ENCODE measurements around the gene UBE3D. TPM values are rescaled to one million over a fixed set of nuclear protein-coding genes. Genes with fewer than 3 reads are reported as not detected.

The UBE3D gene
- total RNA-seq, 1 donor from 2014 or later: 7.4 TPM

- H3K36me3 Mint-ChIP-seq (ENCODE audit: low read depth, unreplicated experiment): peaks cover 2% of the 10 kb centered on the region
- H3K9me3 ChIP-seq (ENCODE audit: insufficient read depth, low read depth, low read length): no peaks in the 10 kb centered on the region
- H3K79me2 ChIP-seq (ENCODE audit: insufficient read depth, low read length): no peaks in the 10 kb centered on the region
- H3K9ac ChIP-seq (ENCODE audit: low read length): no peak overlapping the region
- H4K20me1 ChIP-seq (ENCODE audit: insufficient read depth, low read length): no peaks in the 10 kb centered on the region
- no peaks in the 10 kb centered on the region for H3K27me3 Mint-ChIP-seq (ENCODE audit: low read depth, unreplicated experiment)
- DNase-seq (ENCODE audit: low read depth) (peak; percentile 56), FAIRE-seq (peak; percentile 26)
- peaks cover 5% of the 10 kb centered on the region for H3K4me1 Mint-ChIP-seq (ENCODE audit: low read depth, unreplicated experiment)
- no peaks in the 10 kb centered on the region for H3K9me3 Mint-ChIP-seq (ENCODE audit: unreplicated experiment)
- no peak overlapping the region for H3K27ac Mint-ChIP-seq (ENCODE audit: unreplicated experiment)
- H3K36me3 ChIP-seq (ENCODE audit: insufficient read depth, low read length): peaks cover 3% of the 10 kb centered on the region
- H3K4me1 ChIP-seq (ENCODE audit: insufficient read depth, low read length): no peaks in the 10 kb centered on the region
- H3K27me3 ChIP-seq (ENCODE audit: insufficient read depth, low read length): no peaks in the 10 kb centered on the region
- H3K4me3 Mint-ChIP-seq (ENCODE audit: unreplicated experiment): no peak overlapping the region
- peak overlapping the region; percentile 1 for H3K4me2 ChIP-seq (ENCODE audit: low read length)
- H2AFZ ChIP-seq (ENCODE audit: low read depth, low read length): no peak overlapping the region
- no peak overlapping the region for H3K4me3 ChIP-seq (ENCODE audit: insufficient read depth, low read depth, low read length)
- no peak overlapping the region for H3K27ac ChIP-seq (ENCODE audit: low read depth, low read length)
- TF ChIP-seq EZH2 (IDR thresholded peaks at IDR 0.05; ENCODE audit: insufficient read depth, low read length) (no peak), CTCF (IDR thresholded peaks at IDR 0.05; ENCODE audit: insufficient read depth, low read depth, low read length) (no peak)
Observed at GRCh38 chr6:83113258-83113657, 47.6 kb upstream of the UBE3D start.

DNA sequence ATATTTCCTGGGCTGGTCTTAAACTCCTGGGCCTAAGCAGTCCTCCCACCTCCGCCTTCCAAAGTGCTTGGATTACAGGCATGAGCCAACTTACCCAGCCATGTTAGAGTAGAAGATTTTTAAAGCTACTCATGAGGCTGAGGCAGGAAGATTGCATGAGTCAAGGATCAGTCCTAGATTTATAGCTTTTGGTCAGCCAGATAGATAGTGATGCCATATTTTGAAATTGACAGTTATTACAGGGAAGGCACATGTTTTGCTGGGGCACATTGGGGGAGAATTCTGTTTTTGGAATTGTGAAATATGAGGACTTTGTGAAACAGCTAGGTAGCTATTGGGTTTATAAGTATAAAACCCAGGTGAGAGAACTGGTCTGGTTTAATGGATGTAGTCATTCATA is 42.7 kb upstream of the UBE3D start:
- Mint-ChIP-seq H3K27ac (ENCODE audit: unreplicated experiment) (no peak overlapping the region), H3K4me3 (ENCODE audit: unreplicated experiment) (no peak overlapping the region), H3K4me1 (ENCODE audit: low read depth, unreplicated experiment) (no peaks in the 10 kb centered on the region), H3K36me3 (ENCODE audit: low read depth, unreplicated experiment) (peaks cover 15% of the 10 kb centered on the region), H3K27me3 (ENCODE audit: low read depth, unreplicated experiment) (no peaks in the 10 kb centered on the region), H3K9me3 (ENCODE audit: unreplicated experiment) (peaks cover 3% of the 10 kb centered on the region)
- H3K4me3 ChIP-seq (ENCODE audit: insufficient read depth, low read depth, low read length): no peak overlapping the region
- FAIRE-seq: no peak
- H3K4me1 ChIP-seq (ENCODE audit: insufficient read depth, low read length): no peaks in the 10 kb centered on the region
- no peak for TF ChIP-seq CTCF (IDR thresholded peaks at IDR 0.05; ENCODE audit: insufficient read depth, low read depth, low read length)
- TF ChIP-seq EZH2 (IDR thresholded peaks at IDR 0.05; ENCODE audit: insufficient read depth, low read length): no peak
- no peaks in the 10 kb centered on the region for H4K20me1 ChIP-seq (ENCODE audit: insufficient read depth, low read length)
- DNase-seq (ENCODE audit: low read depth): no peak
- no peak overlapping the region for H3K9ac ChIP-seq (ENCODE audit: low read length)
- no peaks in the 10 kb centered on the region for H3K79me2 ChIP-seq (ENCODE audit: insufficient read depth, low read length)
- no peak overlapping the region for H3K27ac ChIP-seq (ENCODE audit: low read depth, low read length)
- peaks cover 3% of the 10 kb centered on the region for H3K36me3 ChIP-seq (ENCODE audit: insufficient read depth, low read length)
- no peak overlapping the region for H3K4me2 ChIP-seq (ENCODE audit: low read length)
- H3K27me3 ChIP-seq (ENCODE audit: insufficient read depth, low read length): no peaks in the 10 kb centered on the region
- H3K9me3 ChIP-seq (ENCODE audit: insufficient read depth, low read depth, low read length): no peaks in the 10 kb centered on the region
- no peak overlapping the region for H2AFZ ChIP-seq (ENCODE audit: low read depth, low read length)

- Histone ChIP-seq H3K9me3 (ENCODE audit: insufficient read depth, low read depth, low read length) (no peaks in the 10 kb centered on the region), H3K36me3 (ENCODE audit: insufficient read depth, low read length) (no peaks in the 10 kb centered on the region), H4K20me1 (ENCODE audit: insufficient read depth, low read length) (no peaks in the 10 kb centered on the region), H3K4me1 (ENCODE audit: insufficient read depth, low read length) (no peaks in the 10 kb centered on the region), H3K9ac (ENCODE audit: low read length) (no peak overlapping the region), H3K79me2 (ENCODE audit: insufficient read depth, low read length) (peaks cover 10% of the 10 kb centered on the region), H2AFZ (ENCODE audit: low read depth, low read length) (no peak overlapping the region), H3K4me3 (ENCODE audit: insufficient read depth, low read depth, low read length) (no peak overlapping the region), H3K27me3 (ENCODE audit: insufficient read depth, low read length) (no peaks in the 10 kb centered on the region), H3K4me2 (ENCODE audit: low read length) (no peak overlapping the region), H3K27ac (ENCODE audit: low read depth, low read length) (no peak overlapping the region)
- no peak for DNase-seq (ENCODE audit: low read depth)
- H3K27me3 Mint-ChIP-seq (ENCODE audit: low read depth, unreplicated experiment): no peaks in the 10 kb centered on the region
- H3K36me3 Mint-ChIP-seq (ENCODE audit: low read depth, unreplicated experiment): peaks cover 7% of the 10 kb centered on the region
- H3K4me3 Mint-ChIP-seq (ENCODE audit: unreplicated experiment): no peak overlapping the region
- H3K9me3 Mint-ChIP-seq (ENCODE audit: unreplicated experiment): peaks cover 1% of the 10 kb centered on the region
- TF ChIP-seq CTCF (IDR thresholded peaks at IDR 0.05; ENCODE audit: insufficient read depth, low read depth, low read length) (no peak), EZH2 (IDR thresholded peaks at IDR 0.05; ENCODE audit: insufficient read depth, low read length) (no peak)
- H3K27ac Mint-ChIP-seq (ENCODE audit: unreplicated experiment): no peak overlapping the region
- H3K4me1 Mint-ChIP-seq (ENCODE audit: low read depth, unreplicated experiment): peaks cover 12% of the 10 kb centered on the region
- no peak for FAIRE-seq
Observed at GRCh38 chr6:83098589-83098988, 32.9 kb upstream of the UBE3D start.
